GM18517 (cell line): Measurements from ENCODE around the gene RPL15.

Source experiments
- ATAC-seq: cut with Tn5 transposase; IDR thresholded peaks from one replicate; pipeline ENCODE4 v1.9.1; 2021; ENCODE audit warnings: mild to moderate bottlenecking, moderate library complexity; ENCODE audit not compliant: unreplicated experiment

Gene RPL15

DNA sequence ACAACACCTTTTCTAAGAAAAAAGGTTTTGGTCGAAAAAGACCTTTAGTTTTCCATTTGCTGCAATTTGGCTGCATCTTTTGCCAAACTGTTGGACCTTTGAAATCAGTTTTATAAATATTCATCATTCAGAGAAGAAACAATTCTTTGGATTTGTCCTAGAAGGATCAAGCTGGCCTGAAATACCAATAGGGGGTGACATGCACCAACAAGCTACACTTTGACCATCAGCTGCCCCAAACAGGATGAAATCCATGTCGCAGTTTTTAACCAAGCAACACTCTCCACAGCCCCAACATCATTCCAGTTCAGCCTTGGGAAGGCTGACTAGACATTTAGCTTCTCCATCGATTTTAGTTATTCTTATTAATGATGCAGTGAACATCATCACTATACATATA is 9.8 kb downstream of the RPL15 start:
- ATAC-seq, result no peak

DNA sequence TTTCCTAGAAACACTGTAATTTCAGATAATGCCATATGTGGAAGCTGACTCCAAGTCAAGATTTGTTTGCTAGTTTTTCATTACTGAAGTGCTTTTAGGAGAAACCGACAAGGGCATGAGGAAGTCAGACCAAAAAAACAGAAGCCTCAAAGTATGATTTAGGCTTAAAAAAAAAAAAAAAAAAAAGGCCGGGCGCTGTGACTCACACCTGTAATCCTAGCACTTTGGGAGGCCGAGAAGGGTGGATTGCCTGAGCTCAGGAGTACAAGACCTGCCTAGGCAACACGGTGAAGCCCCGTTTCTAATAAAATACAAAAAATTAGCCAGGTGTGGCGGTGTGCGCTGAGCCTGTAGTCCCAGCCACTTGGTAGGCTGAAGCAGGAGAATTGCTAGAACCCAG is 11.6 kb downstream of the RPL15 start:
- no peak for ATAC-seq

DNA sequence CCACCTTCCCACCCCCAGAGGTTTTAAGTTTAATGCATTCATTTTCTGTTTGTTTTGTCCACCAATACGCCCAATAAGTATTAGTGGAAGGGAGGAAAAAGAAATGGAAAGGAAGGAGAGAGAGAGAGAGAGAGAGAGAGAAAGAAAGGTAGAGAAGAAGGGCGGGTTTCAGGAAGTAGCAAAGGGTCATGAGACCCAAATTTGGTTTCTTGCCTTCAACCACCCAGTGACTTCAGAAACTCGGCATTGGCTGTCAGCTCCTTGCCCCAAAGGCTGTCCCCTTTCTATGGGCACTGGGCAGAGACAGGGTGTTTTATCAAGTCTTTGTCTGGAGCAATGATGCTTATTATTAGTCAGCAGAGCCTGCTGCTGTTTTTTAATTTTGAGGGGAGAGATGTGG is 14.7 kb downstream of the RPL15 start:
- no peak for ATAC-seq

DNA sequence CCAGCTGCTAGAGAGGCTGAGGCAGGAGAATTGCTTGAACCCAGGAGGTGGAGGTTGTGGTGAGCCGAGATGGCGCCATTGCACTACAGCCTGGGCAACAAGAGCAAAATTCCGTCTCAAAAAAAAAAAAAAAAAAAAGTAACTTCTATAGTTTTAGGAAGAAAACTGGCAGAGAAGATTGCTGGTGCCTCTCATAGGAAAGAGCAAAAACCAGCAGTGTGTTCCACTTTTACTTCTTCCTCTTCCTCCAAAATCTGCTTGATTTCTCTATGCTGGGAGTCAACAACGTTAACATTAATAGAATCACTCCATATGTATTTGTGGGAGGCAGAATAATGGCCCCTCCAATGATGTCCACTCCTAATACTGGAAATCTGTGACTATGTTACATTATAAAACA is 15.6 kb downstream of the RPL15 start:
- no peak for ATAC-seq

DNA sequence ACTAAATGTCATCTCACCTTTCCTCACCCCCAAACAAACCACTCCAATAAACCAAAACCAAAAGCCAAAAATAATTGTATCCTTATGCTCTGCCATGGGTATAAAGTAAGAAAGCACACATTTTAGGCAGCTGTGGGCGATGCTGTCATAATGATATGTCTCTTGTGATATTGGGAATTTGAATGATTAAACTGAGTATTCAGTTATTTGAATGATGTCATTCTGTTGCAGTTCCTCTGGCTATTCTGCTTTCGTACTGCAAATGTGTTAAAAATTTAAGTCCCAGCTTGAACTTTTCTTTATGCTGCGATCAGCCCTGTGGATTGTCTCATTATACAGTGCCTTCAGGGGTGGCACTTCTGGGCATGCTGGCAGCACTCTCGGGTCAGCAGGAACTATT is 17.3 kb downstream of the RPL15 start:
- no peak for ATAC-seq

DNA sequence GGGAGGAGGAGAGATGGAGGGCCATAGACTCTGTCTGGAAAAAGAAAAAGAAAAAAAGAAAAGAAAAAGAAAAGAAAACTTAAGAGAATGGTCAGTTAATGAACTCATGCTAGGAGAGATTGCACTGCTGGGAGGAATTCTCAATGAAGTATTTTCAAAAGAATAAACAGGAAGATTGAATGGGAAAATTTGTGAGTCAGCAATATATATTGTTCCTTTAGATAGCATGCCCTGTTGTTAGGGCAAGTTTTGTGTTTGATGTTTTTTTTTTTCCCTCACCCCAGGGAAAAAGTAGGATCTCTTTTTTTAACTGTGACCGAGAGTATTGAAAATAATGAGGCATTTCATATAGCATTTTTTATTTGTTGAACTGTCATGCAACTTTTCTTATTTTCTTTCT is 20.4 kb downstream of the RPL15 start:
- no peak for ATAC-seq

DNA sequence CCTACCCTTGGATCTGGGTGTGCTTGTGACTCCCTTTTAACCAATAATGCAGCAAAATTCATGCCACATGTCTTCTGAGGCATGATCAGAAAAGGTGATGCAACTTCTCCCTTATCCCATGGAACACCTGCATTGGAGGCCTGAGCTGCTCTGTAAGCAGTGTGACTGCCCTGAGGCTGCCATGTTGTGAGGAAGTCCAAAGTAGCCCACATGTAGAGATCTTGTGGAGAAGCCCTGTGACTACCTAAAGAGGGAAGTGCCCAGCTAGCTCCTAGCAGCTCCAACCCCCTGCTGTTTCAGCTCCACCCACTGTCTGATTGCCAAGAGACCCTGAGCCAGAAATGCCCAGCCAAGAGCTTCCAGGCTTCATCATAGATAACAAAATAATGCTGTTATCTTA is 21.8 kb downstream of the RPL15 start:
- ATAC-seq, result no peak

DNA sequence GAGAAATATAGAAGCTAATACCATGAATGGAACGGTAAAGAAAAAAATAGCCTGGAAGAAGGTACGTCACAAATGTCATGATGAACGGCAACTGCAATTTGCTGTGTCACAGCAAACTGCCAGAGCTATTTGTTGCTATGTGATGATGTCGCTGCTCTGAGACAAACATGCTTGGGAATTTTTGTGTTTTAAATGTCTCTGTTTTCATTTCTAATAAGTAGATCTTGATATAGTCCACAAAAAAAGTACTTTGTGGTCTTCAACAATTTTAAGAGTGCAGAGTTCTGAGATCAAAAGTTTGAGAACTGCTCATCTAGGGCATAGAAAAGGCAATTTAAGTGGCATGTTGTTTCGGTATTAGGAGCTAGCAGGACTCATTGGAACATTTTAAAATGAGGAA is 23.8 kb downstream of the RPL15 start:
- ATAC-seq, result no peak

DNA sequence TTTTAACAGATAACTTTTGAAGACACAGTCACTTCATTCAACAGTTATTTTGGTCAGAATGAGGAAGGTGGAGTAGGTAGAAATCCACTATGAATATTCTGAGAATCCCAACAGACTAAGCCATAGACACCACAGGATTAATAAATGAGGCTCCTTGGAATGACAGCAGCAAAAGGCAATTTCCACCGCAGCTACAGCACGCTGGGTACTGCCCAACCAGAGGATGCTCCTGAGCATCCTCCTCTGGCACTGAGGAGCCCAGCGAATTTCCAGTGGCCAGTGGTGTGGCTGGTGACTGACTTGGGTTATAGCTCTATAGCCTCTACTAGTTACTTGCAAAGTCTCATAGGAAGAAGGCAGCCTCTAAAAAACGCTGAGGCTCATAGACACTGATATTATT is 24.5 kb downstream of the RPL15 start:
- no peak for ATAC-seq

DNA sequence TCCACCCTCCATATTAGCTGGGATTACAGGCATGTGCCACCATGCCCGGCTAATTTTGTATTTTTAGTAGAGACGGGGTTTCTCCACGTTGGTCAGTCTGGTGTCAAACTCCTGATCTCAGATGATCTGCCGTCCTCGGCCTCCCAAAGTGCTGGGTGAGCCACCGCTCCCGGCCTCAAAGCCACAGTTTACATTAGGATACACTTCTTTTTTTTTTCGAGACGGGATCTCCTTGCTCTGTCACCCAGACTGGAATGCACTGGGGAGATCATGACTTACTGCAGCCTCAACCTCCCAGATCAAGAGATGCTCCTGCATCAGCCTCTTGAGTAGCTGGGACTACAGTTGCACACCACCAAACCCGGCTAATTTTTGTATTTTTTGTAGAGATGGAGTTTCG is 25.6 kb downstream of the RPL15 start:
- no peak for ATAC-seq

DNA sequence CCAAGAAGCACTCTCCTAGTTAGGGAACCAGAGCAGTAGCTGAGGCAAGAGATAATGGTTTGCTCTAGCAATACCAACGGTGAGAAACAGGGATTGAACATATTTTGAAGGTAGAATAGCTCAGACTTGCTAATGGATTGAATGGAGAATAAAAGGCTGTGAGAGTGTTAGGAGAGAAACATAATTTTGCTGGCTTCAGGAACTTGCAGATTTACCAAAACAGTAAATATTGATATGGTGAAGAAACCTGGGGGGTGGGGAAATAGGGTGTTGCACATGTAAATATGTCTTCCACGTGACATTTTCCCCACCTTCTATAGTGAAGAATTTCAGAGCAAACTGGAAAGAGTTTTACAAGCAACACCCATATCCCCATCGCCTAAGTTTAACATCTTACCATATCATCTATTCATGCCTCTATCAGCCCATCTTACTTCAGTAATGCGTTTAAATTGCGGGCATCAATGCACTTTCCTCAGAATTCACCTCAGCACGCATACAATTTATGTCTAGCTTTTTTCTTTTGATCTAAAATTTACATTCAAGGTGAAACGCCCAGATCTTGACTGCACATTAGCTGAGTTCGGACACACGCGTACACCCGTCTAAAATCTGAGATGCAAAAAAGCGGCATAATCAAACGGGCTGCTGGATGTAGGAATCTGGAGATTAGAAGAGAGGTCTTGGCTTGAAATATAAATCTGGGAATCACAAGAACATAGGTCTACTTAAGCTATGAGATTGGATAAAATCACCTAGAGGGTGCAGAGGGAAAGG is 27.3 kb downstream of the RPL15 start:
- no peak for ATAC-seq

DNA sequence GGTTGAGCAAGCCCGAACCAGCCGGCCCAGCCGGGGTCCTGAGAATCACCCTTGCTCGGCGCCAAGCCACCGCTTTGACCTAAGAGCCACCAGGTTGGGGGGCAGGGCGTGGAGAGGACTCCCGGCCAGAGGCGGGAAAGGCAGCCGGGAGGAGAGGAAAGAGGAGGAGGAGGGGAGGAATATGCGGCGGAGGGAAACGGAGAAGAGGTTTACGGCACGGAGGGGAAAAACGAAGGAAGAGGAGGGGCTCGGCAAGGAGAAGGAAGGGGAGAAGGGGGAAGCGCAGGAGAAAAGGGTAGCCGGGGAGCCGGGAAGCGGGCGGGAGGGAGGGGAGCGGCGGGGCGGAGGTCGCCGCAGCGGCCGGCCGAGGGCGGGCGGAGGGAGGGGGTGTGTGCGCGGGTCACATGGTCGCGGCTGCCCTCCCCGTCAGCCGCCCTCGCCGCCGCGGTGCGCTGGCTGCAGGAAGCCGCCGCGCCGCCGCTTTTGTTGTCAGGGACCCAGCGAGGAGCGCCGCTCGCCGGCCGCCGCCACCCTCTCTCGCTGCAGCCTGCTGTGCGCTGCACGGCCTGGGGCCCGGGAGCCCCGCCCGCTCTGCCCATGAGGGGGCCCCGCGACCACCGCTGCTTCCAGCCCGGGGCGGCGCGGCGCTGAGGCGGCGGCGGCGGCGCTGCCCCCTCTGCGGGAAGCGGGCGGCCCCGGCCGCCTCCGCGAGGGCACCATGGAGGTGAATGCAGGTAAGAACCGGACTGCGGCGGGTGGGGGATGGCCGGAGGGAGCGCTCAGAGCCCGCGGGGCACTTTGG is 28.1 kb downstream of the RPL15 start, which contains the start of gene NR1D2:
Gene NR1D2 (plus strand): TSS at position 426 of the 802 bp plus-strand sequence. CDS start 293 bp downstream, at position 719.
- peak; percentile 23 for ATAC-seq

DNA sequence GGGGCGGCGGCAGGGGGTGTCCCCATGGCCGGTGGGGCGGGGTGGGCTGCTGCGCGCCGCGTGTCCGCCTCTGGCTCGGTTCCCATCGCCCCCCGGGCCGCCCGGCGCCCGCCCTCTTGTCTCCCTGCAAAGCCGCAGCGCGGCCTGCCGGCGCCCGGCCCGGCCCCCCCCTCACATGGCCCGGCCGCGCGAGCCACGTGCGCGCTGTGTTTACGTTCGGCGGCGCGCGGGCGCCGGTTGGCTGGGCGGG is 28.7 kb downstream of the RPL15 start:
- ATAC-seq, result no peak

DNA sequence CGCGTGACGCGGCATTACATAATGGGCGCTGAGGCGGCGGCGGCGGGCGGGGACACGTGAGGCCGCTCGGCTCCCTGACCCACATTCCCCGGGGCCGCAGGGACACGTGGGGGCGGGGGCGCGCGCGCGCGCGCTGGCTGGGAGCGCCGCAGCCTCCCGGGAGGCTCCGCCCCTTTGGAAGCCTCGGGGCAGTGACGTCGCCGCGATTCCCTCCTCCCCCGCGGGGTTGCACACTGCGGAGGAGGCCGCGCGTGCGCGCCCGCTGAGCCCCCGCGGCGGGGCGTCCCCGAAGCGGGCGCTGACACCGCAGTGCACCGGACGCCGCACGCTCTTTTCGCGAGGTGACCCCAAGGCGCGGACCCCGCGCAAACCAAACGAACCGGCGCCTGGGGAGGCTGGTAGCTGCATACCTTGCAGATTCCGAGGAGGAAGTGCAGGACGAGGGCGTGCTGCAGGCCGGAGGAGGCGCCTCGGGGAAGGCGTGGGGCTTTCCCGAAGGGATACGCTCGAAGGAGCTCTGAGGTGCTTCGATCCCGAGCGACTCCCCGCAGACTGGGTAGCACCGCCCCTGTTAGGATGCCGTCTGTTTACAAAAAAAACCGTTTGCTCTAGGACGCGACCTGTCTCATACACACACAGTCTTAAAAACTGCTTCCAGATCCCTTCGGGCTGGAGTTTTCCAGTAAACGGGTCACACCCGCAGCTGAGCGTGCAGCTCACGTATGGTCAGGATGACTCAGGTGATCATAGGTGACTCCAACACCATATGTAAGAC is 29.2 kb downstream of the RPL15 start:
- peak; percentile 73 for ATAC-seq

DNA sequence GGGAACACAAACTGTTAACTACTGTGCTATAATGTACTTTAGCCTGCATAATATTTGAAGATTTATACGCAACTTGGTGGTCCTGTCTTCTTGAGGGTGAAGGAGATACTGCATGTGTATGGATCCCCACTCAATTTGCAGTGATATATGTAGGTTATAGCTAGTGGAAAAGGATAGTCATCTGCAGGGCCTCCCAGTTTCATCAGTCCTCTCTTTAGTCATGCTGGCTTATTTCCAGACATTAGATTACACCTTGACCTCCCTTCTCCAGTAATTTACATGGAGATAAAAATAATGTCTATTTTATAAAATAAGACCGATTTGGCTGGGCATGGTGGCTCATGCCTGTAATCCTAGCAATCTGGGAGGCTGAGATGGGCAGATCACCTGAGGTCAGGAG is 31.8 kb downstream of the RPL15 start:
- ATAC-seq, result no peak

DNA sequence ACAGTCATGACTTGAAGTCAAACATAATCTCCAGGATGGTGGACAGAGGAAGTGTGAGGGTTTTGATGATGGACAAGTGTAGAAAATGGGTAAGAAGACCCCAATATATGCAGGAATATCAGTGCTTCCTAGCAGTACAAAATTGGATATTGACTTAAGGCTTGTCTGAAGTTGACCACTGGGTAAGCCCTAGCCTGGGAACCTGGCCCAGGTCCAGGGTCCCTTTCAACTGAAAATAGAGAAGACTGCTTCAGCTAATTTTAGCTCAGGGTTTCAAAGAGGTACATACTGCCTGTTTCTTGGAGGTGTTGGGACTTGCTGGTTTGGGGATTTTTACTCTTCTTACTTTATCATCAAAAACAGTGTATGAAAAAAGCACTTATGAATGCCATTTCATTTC is 32.9 kb downstream of the RPL15 start:
- ATAC-seq, result no peak

DNA sequence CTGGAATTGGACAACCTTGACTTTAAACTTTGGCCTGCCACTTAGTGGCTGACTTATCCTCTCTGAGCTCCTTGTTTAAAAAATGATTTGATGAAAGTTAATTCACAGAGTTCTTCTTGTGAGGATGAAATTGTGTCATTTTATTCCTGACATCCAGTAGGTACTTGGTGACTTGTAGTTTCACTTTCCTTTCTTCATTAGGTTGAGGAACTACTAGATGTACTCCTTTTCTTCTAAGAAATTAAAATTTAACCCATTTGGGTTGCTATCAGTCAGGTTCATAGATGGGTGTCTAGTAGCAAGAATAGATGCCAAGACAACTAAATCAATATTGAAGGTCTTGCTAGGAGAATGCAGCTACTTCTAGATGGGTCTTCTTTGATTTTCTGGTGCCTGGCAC is 33.4 kb downstream of the RPL15 start:
- ATAC-seq, result no peak

DNA sequence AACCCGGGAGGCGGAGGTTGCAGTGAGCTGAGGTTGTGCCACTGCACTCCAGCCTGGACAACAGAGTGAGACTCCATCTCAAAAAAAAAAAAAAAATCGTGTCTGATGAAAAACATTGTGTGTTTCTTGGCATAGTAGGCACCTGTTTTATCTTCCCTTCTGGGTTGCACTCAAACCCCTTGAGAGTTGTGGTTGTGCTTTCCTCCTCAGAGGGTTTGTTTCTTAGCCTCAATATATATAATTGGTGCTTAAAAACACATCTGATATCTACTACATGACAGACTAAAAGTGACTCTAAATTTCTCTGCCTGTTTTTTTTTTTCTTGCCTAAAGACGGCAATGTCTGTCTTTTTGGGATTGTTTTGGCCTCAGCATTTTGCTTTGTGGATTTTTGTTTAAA is 35.7 kb downstream of the RPL15 start:
- ATAC-seq, result peak; percentile 53

DNA sequence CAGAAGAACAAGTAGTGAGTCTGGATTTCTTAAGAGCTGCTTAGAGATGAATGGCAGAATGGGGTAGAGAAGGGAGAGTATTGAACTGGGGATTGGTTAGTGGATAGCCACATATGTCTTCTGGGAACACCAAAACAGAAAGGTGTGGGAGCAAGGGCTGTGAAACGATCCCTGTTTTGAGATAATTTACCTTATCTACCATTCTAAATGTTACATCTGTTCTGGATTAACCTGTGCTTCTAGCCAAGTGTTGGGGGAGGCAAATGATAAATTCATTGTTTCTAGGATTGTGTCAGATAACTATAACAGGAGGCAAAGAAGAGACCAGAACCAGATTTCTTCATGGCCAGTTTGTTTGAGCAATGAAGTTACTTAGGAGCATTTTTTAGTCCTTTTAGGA is 36.6 kb downstream of the RPL15 start:
- ATAC-seq, result no peak

DNA sequence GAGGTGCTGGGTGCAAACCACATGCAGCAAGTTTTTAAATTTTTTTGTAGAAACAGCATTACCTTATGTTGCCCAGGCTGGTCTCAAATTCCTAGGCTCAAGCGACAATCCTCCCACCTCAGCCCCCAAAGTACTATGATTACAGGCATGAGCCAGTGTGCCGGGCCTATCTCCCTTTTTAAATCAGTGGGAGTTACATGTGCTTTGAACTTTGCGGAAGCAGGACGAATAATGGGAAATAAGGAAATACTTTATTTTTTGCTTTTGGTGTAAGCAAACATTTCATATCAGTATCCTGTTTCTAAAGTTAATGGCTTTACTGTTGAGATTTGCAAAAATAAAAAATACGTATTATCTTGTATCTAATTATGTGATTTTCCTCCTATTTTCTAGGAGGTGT is 37.2 kb downstream of the RPL15 start:
- no peak for ATAC-seq

DNA sequence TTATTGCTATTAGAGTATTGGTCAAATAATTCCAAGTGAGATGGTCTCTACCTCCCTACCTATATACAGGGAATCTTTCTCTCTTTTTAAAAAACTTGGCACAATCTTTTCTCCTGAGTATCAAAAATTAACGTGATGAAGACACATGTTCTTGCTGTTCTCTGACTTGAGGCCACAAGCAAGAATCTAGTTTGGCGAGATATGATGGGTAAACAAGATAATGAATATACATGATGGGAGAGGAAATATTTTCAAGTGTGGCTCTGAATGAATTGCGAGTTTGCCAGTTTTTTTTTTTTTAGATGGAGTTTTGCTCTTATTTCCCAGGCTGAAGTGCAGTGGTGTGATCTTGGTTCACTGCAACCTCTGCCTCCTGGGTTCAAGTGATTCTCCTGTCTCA is 39.8 kb downstream of the RPL15 start:
- ATAC-seq, result no peak
